ENCODE measurements around the gene ANP32A. TPM values are rescaled to one million over a fixed set of nuclear protein-coding genes. Genes with fewer than 3 reads are reported as not detected.
A peak's percentile ranks its signal among the peaks of the same experiment; 100 is the strongest.

The ANP32A gene
- total and polyA plus RNA-seq, 4 donors: 71.4 to 167 (median 118) TPM

DNA sequence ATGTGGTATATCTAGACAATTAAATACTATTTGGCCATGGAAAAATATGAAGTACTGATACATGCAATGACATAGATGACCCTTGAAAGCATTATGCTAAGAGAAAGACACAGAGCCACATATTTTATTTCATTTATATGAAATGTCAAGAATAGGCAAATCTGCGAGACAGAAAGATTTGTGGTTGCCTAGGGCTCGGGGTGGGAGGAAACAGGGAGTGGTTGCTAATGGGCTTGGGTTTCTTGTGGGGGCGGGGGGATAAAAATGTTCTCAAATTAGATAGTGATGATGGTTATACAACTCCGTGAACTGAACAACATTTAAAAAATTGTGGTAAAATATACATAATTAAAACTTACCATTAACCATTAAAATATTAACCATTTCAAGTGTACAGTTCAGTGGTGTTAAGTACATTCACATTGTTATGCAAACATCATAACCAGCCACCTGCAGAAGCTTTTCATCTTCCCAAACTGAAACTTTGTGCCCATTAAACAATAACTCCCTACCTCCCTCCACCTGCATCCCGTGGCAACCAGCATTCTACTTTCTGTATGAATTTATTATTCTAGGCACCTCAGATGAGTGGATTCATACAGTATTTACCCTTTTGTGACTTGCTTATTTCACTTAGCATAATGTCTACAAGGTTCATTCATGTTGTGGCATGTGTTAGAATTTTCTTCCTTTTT lies 24.3 kb upstream of the ANP32A start:
- peaks cover 33% of the 10 kb centered on the region for H3K27me3 ChIP-seq (ENCODE audit: control insufficient read depth, insufficient read depth, low read length)
- DNase-seq (ENCODE audit: low read depth in 4 of 6, low spot score in 6 of 6): no peak
- no CpG with 5 or more reads among the region's 5 CpGs for WGBS (ENCODE audit: insufficient coverage)

DNA sequence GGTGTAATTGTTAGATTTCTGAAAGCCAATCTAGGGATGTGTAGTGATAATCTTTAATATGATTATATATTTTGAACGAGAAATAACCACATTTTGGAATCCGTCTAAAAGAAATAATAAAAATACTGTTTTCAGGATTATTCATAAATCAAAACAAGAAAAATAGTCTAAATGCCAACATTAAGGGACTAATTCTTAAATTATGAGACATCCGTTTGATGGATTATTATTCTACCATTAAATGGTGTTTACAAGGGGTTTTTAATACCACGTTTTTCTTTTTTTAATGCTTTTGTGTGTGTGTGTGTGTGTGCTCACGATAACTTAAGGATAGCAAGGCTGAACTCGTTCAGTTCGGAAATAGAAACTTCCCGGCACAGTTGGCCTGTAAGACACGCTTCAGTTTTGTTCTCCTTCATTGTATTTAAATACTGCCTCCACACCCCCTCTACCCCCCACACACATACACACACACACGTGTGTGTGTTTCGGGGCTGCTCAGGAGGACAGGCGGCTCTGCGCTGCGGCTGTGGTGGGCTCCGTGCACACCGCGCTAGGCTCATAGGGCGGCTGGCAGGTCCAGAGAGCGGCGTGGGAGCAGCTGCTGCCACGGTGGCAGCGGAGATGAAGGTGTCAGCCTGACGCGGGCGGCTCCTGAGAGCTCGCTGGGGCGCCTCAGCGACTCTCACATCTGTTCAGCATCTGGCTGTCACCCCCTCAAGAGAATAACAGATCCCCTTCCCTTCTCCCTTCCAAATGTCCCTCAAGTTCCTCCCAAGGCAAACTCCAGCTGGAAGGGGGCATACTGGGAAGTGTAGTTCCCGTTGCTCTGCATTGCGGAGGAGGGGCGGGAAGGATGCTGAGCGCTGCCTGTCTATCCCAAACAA lies 23.0 kb upstream of the ANP32A start:
- H3K27me3 ChIP-seq (ENCODE audit: control insufficient read depth, insufficient read depth, low read length): peaks cover 37% of the 10 kb centered on the region
- H3K36me3 ChIP-seq (ENCODE audit: control insufficient read depth, insufficient read depth, low read length): no peaks in the 10 kb centered on the region
- peaks cover 7% of the 10 kb centered on the region for H3K4me1 ChIP-seq (ENCODE audit: control insufficient read depth, insufficient read depth, low read length)
- no peak overlapping the region for H3K27ac ChIP-seq (ENCODE audit: low read depth, low read length)
- H3K4me3 ChIP-seq (ENCODE audit: low read depth, low read length): peak overlapping the region; percentile 22
- WGBS (ENCODE audit: insufficient coverage): 2% methylated on average over 18 of the region's 32 CpGs
- peak in 2 of 6 donors; percentile 37 to 71 for DNase-seq (ENCODE audit: low read depth in 4 of 6, low spot score in 6 of 6)
- H3K9me3 ChIP-seq (ENCODE audit: control insufficient read depth, insufficient read depth, low read length): no peaks in the 10 kb centered on the region

More for the DNA sequence above, 24.3 kb upstream of the ANP32A start:
- no peak overlapping the region for H3K27ac ChIP-seq (ENCODE audit: low read depth, low read length)
- no peaks in the 10 kb centered on the region for H3K36me3 ChIP-seq (ENCODE audit: control insufficient read depth, insufficient read depth, low read length)
- H3K4me1 ChIP-seq (ENCODE audit: control insufficient read depth, insufficient read depth, low read length): peaks cover 7% of the 10 kb centered on the region
- H3K4me3 ChIP-seq (ENCODE audit: low read depth, low read length): no peak overlapping the region
- no peaks in the 10 kb centered on the region for H3K9me3 ChIP-seq (ENCODE audit: control insufficient read depth, insufficient read depth, low read length)

DNA sequence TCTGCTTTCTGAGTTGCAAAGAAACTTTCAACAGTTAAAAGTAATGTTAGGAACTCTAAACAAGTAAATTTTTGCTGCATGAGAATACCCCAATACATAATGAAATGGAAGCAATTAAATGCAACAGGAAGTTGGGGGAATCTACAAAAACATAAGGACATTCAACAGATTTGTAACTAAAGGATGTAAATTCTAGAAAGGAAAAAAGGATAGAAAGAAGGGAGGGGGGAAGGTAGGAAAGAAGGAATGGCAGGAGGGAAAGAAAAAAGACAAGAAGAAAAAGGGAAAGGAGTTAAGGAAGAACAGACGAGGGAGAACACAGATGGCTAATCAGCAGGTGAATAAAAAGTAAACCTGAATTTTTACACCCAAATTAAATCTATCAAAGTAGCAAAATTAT lies 22.3 kb upstream of the ANP32A start:
- Histone ChIP-seq H3K27me3 (ENCODE audit: control insufficient read depth, insufficient read depth, low read length) (peaks cover 37% of the 10 kb centered on the region), H3K27ac (ENCODE audit: low read depth, low read length) (no peak overlapping the region), H3K4me1 (ENCODE audit: control insufficient read depth, insufficient read depth, low read length) (peaks cover 7% of the 10 kb centered on the region), H3K36me3 (ENCODE audit: control insufficient read depth, insufficient read depth, low read length) (no peaks in the 10 kb centered on the region), H3K9me3 (ENCODE audit: control insufficient read depth, insufficient read depth, low read length) (no peaks in the 10 kb centered on the region), H3K4me3 (ENCODE audit: low read depth, low read length) (no peak overlapping the region)
- no peak for DNase-seq (ENCODE audit: low read depth in 4 of 6, low spot score in 6 of 6)
- WGBS (ENCODE audit: insufficient coverage): no CpG with 5 or more reads among the region's 1 CpG

DNA sequence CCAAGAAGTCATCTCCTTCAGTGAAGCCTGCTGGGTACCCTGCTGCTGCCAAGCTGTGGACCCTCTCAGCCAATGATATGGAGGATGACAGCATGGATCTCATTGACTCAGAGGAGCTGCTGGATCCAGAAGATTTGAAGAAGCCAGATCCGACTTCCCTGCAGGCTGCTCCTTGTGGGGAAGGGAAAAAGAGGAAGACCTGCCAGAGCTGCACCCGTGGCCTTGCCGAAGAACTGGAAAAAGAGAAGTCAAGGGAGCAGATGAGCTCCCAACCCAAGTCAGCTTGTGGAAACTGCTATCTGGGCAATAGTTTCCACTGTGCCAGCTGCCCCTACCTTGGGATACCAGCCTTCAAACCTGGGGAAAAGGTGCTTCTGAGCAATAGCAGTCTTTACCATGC lies 13.7 kb upstream of the ANP32A start:
- Histone ChIP-seq H3K27me3 (ENCODE audit: control insufficient read depth, insufficient read depth, low read length) (peaks cover under 1% of the 10 kb centered on the region), H3K9me3 (ENCODE audit: control insufficient read depth, insufficient read depth, low read length) (peaks cover 6% of the 10 kb centered on the region), H3K27ac (ENCODE audit: low read depth, low read length) (no peak overlapping the region), H3K36me3 (ENCODE audit: control insufficient read depth, insufficient read depth, low read length) (no peaks in the 10 kb centered on the region), H3K4me1 (ENCODE audit: control insufficient read depth, insufficient read depth, low read length) (no peaks in the 10 kb centered on the region), H3K4me3 (ENCODE audit: low read depth, low read length) (no peak overlapping the region)
- DNase-seq (ENCODE audit: low read depth in 4 of 6, low spot score in 6 of 6): no peak
- 80% methylated on average over 2 of the region's 3 CpGs for WGBS (ENCODE audit: insufficient coverage)

DNA sequence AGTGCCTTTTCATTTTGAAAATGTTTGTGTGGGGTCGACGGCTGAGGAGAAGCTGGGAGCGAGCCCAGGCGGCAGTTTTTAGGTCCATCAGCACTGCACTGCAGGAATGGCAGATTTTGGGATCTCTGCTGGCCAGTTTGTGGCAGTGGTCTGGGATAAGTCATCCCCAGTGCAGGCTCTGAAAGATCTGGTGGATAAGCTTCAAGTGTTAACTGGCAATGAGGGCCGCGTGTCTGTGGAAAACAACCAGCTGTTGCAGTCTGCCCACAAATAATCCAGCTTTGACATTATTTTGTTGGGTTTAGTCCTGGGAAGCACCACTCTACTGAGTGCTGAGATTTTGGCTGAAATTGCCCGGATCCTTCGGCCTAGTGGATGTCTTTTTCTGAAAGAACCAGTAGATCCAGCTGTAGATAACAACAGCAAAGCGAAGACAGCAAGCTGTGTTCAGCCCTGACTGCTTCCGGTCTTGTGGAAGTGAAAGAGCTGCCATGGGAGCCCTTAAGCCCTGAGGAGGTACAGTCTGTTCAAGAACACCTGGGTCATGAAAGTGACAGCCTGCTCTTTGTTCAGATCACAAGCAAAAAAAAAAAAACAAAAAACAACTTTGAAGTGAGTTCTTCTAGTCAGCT lies 13.1 kb upstream of the ANP32A start:
- Histone ChIP-seq H3K4me3 (ENCODE audit: low read depth, low read length) (no peak overlapping the region), H3K27ac (ENCODE audit: low read depth, low read length) (no peak overlapping the region), H3K27me3 (ENCODE audit: control insufficient read depth, insufficient read depth, low read length) (no peaks in the 10 kb centered on the region), H3K4me1 (ENCODE audit: control insufficient read depth, insufficient read depth, low read length) (no peaks in the 10 kb centered on the region), H3K9me3 (ENCODE audit: control insufficient read depth, insufficient read depth, low read length) (peaks cover 6% of the 10 kb centered on the region), H3K36me3 (ENCODE audit: control insufficient read depth, insufficient read depth, low read length) (no peaks in the 10 kb centered on the region)
- DNase-seq (ENCODE audit: low read depth in 4 of 6, low spot score in 6 of 6): no peak
- 85% methylated on average over 10 of the region's 10 CpGs for WGBS (ENCODE audit: insufficient coverage)

DNA sequence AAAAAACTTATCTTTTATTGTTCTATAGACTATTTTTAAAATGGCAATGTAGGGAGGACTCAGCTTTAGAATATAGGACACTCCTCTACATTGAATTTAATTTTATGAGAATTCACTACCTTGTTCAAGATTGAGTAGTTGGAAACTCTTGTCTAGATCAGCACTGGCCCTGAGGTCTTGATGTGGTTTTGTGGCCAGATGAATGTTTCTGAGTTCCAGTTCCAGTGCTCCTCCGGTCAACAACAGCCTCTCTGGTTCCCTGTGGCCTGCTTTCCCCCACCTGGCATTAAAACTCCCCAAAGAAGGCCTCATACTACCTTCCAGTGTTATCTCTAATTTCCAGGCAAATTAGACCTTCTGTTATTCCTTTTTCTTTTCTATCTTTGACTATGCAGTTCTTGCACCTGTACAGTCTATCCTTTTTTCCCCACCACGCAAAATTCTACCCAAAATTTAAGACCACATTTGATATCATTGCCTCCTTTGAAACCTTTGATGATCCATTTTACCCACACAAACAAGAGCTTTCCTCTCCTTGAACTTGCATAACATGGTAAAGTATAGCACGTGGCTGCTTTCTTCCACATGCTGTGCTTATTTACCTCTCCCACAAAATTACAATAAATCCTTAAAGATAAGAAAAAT lies 9.6 kb upstream of the ANP32A start:
- DNase-seq (ENCODE audit: low read depth in 4 of 6, low spot score in 6 of 6): no peak
- Histone ChIP-seq H3K4me1 (ENCODE audit: control insufficient read depth, insufficient read depth, low read length) (no peaks in the 10 kb centered on the region), H3K4me3 (ENCODE audit: low read depth, low read length) (no peak overlapping the region), H3K9me3 (ENCODE audit: control insufficient read depth, insufficient read depth, low read length) (no peaks in the 10 kb centered on the region), H3K36me3 (ENCODE audit: control insufficient read depth, insufficient read depth, low read length) (no peaks in the 10 kb centered on the region), H3K27ac (ENCODE audit: low read depth, low read length) (no peak overlapping the region), H3K27me3 (ENCODE audit: control insufficient read depth, insufficient read depth, low read length) (no peaks in the 10 kb centered on the region)
- 44% methylated on average over 2 of the region's 3 CpGs for WGBS (ENCODE audit: insufficient coverage)

DNA sequence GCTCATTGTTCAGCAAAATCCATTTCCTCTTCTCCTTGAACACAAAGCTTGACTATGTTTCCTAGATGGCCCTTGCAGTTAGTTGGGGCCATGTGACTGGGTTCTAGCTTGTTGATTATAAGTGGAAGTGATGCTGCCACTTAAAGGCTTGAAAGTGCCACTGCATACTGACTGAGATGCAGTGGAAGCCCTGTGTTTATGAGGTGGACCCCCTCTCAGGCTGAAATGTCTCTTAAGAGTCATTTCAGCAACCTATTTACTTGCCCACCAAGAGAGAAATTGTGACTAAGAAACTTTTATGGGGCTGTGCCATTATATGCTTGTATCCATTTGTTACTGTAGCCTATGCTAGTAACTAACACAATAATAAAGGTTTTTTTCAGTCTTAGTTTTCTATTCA lies 8.4 kb upstream of the ANP32A start:
- peak in 2 of 6 donors; percentile 40 to 46 for DNase-seq (ENCODE audit: low read depth in 4 of 6, low spot score in 6 of 6)
- Histone ChIP-seq H3K27me3 (ENCODE audit: control insufficient read depth, insufficient read depth, low read length) (no peaks in the 10 kb centered on the region), H3K36me3 (ENCODE audit: control insufficient read depth, insufficient read depth, low read length) (no peaks in the 10 kb centered on the region), H3K27ac (ENCODE audit: low read depth, low read length) (no peak overlapping the region), H3K9me3 (ENCODE audit: control insufficient read depth, insufficient read depth, low read length) (no peaks in the 10 kb centered on the region), H3K4me3 (ENCODE audit: low read depth, low read length) (no peak overlapping the region), H3K4me1 (ENCODE audit: control insufficient read depth, insufficient read depth, low read length) (no peaks in the 10 kb centered on the region)

DNA sequence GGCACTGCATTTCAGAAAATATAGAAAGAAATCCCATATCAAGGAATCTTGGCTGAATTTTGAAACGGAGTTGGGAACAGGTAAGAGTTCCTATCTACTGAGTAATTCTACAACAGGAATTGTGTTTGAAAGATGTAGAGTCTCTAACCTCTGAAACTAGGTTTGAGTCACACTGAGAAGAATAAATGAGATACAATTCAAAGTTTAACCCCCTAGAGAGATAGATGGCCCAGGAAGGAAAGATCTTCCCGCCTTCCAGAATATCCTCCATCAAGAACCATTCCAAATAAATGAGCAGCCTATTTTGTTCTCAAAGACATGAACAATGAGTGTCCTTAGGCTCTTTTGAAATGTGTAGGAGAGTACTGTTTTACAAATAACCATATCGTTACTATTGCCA lies 2.9 kb upstream of the ANP32A start:
- no peak overlapping the region for H3K27ac ChIP-seq (ENCODE audit: low read depth, low read length)
- no peak for DNase-seq (ENCODE audit: low read depth in 4 of 6, low spot score in 6 of 6)
- WGBS (ENCODE audit: insufficient coverage): no CpG with 5 or more reads among the region's 3 CpGs
- H3K9me3 ChIP-seq (ENCODE audit: control insufficient read depth, insufficient read depth, low read length): no peaks in the 10 kb centered on the region
- H3K36me3 ChIP-seq (ENCODE audit: control insufficient read depth, insufficient read depth, low read length): peaks cover 2% of the 10 kb centered on the region
- no peak overlapping the region for H3K4me3 ChIP-seq (ENCODE audit: low read depth, low read length)
- peaks cover 3% of the 10 kb centered on the region for H3K4me1 ChIP-seq (ENCODE audit: control insufficient read depth, insufficient read depth, low read length)
- H3K27me3 ChIP-seq (ENCODE audit: control insufficient read depth, insufficient read depth, low read length): no peaks in the 10 kb centered on the region

DNA sequence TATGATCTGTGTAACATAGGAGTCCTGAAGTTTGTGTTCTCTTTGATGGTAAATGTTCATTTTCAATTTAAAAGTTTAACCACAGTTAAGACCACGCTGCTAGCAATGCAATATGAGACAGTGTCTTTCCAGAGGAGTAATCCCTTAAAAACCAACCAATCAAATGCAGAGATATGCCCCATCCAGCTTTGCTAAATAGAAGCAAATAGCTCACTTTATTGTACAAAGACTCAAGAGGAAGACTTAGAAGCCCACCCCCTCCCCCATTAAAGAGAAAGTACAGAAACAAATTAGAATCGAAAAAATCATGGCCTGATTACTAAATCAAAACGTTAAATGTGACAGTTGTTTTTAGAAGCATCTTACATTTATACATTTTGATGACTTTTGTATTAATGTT lies 2.1 kb upstream of the ANP32A start:
- WGBS (ENCODE audit: insufficient coverage): 38% methylated on average over 1 of the region's 3 CpGs
- DNase-seq (ENCODE audit: low read depth in 4 of 6, low spot score in 6 of 6): peak in 1 of 6 donors; percentile 32
- H3K36me3 ChIP-seq (ENCODE audit: control insufficient read depth, insufficient read depth, low read length): peaks cover 2% of the 10 kb centered on the region
- no peaks in the 10 kb centered on the region for H3K27me3 ChIP-seq (ENCODE audit: control insufficient read depth, insufficient read depth, low read length)
- H3K27ac ChIP-seq (ENCODE audit: low read depth, low read length): no peak overlapping the region
- peaks cover 3% of the 10 kb centered on the region for H3K4me1 ChIP-seq (ENCODE audit: control insufficient read depth, insufficient read depth, low read length)
- no peak overlapping the region for H3K4me3 ChIP-seq (ENCODE audit: low read depth, low read length)
- no peaks in the 10 kb centered on the region for H3K9me3 ChIP-seq (ENCODE audit: control insufficient read depth, insufficient read depth, low read length)
